ENCODE measurements around the gene KANK2.

KANK2 gene

GRCh38 chr19:11204076-11204602, 6.8 kb upstream of the KANK2 start:
- peak overlapping the region; percentile 98 for H3K27ac ChIP-seq (ENCODE audit: low read length)
- H3K4me3 ChIP-seq (ENCODE audit: low read length in 2 of 2) = peak overlapping the region; percentile 66 to 68
- no peaks in the 10 kb centered on the region for H3K27me3 ChIP-seq (ENCODE audit: control insufficient read depth in 1 of 2, insufficient read depth in 2 of 2, low read length in 2 of 2)
- H3K9me3 ChIP-seq (ENCODE audit: control insufficient read depth in 2 of 2, low read length in 2 of 2) = no peaks in the 10 kb centered on the region
- H3K36me3 ChIP-seq (ENCODE audit: control insufficient read depth in 2 of 2, insufficient read depth in 2 of 2, low read length in 2 of 2) = peaks cover 2 to 3% of the 10 kb centered on the region in 2 donors
- peaks cover 35% of the 10 kb centered on the region for H3K4me1 ChIP-seq (ENCODE audit: control insufficient read depth, insufficient read depth, low read length)
- H3K9ac ChIP-seq (ENCODE audit: low read length in 2 of 2) = peak overlapping the region; percentile 56 to 71

- H3K9me3 ChIP-seq (ENCODE audit: control insufficient read depth in 2 of 2, low read length in 2 of 2) = no peaks in the 10 kb centered on the region
- peaks cover 0 to 3% of the 10 kb centered on the region in 2 donors for H3K36me3 ChIP-seq (ENCODE audit: control insufficient read depth in 2 of 2, insufficient read depth in 2 of 2, low read length in 2 of 2)
- peak overlapping the region; percentile 98 for H3K27ac ChIP-seq (ENCODE audit: low read length)
- H3K4me3 ChIP-seq (ENCODE audit: low read length in 2 of 2) = peak overlapping the region; percentile 66 to 68
- H3K9ac ChIP-seq (ENCODE audit: low read length in 2 of 2) = peak overlapping the region; percentile 56 to 73
- H3K27me3 ChIP-seq (ENCODE audit: control insufficient read depth in 1 of 2, insufficient read depth in 2 of 2, low read length in 2 of 2) = no peaks in the 10 kb centered on the region
- H3K4me1 ChIP-seq (ENCODE audit: control insufficient read depth, insufficient read depth, low read length) = peaks cover 41% of the 10 kb centered on the region
Observed at GRCh38 chr19:11203194-11204075, 6.1 kb upstream of the KANK2 start.

DNA sequence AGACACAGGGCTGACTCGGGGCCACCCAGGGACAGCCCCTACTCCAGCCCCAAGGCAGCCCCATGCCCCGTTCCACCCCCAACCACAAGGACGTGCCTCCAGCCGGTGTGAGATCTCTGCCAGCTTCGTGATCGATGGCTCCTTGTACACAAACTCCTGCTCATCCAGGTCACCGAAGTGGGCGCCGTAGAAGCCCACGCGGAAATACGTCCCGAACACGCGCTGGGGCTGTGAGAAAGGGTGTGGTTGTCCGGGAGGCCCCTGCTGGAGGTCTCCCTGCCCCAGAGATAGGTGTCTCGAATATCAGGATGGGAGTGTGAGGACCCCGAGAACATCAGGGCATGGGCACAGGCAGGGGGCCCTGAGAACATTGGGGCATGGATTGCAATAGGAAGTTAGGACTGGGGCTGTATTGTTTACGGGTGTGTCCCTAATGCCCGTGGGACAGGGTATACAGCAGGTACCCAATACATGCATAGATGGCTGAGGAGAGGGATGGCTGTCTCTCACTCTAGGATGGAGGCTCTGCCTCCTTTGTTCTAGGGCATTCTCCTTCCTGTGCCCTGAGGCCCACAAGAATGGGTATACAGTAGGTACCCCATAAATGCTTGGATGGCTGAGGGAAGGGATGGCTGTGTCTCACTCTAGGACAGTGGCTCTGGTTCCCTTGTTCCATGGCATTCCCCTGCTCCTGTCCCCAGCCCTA, 5.3 kb upstream of the KANK2 start:
- Histone ChIP-seq H3K4me3 (ENCODE audit: low read length in 2 of 2) (peak overlapping the region in 1 of 2 donors; percentile 63), H3K27ac (ENCODE audit: low read length) (peak overlapping the region; percentile 98), H3K36me3 (ENCODE audit: control insufficient read depth in 2 of 2, insufficient read depth in 2 of 2, low read length in 2 of 2) (peaks cover 0 to 3% of the 10 kb centered on the region in 2 donors), H3K27me3 (ENCODE audit: control insufficient read depth in 1 of 2, insufficient read depth in 2 of 2, low read length in 2 of 2) (no peaks in the 10 kb centered on the region), H3K9me3 (ENCODE audit: control insufficient read depth in 2 of 2, low read length in 2 of 2) (no peaks in the 10 kb centered on the region), H3K4me1 (ENCODE audit: control insufficient read depth, insufficient read depth, low read length) (peaks cover 48% of the 10 kb centered on the region), H3K9ac (ENCODE audit: low read length in 2 of 2) (peak overlapping the region; percentile 56 to 73)

GRCh38 chr19:11201791-11202190, 4.4 kb upstream of the KANK2 start:
- H3K4me3 ChIP-seq (ENCODE audit: low read length in 2 of 2) = no peak overlapping the region
- no peaks in the 10 kb centered on the region for H3K27me3 ChIP-seq (ENCODE audit: control insufficient read depth in 1 of 2, insufficient read depth in 2 of 2, low read length in 2 of 2)
- H3K27ac ChIP-seq (ENCODE audit: low read length) = peak overlapping the region; percentile 98
- H3K9me3 ChIP-seq (ENCODE audit: control insufficient read depth in 2 of 2, low read length in 2 of 2) = no peaks in the 10 kb centered on the region
- no peaks in the 10 kb centered on the region for H3K36me3 ChIP-seq (ENCODE audit: control insufficient read depth in 2 of 2, insufficient read depth in 2 of 2, low read length in 2 of 2)
- H3K9ac ChIP-seq (ENCODE audit: low read length in 2 of 2) = no peak overlapping the region
- peaks cover 48% of the 10 kb centered on the region for H3K4me1 ChIP-seq (ENCODE audit: control insufficient read depth, insufficient read depth, low read length)

- no peak overlapping the region for H3K4me3 ChIP-seq (ENCODE audit: low read length in 2 of 2)
- H3K4me1 ChIP-seq (ENCODE audit: control insufficient read depth, insufficient read depth, low read length) = peaks cover 51% of the 10 kb centered on the region
- peak overlapping the region; percentile 98 for H3K27ac ChIP-seq (ENCODE audit: low read length)
- no peaks in the 10 kb centered on the region for H3K9me3 ChIP-seq (ENCODE audit: control insufficient read depth in 2 of 2, low read length in 2 of 2)
- no peak overlapping the region for H3K9ac ChIP-seq (ENCODE audit: low read length in 2 of 2)
- H3K27me3 ChIP-seq (ENCODE audit: control insufficient read depth in 1 of 2, insufficient read depth in 2 of 2, low read length in 2 of 2) = no peaks in the 10 kb centered on the region
- no peaks in the 10 kb centered on the region for H3K36me3 ChIP-seq (ENCODE audit: control insufficient read depth in 2 of 2, insufficient read depth in 2 of 2, low read length in 2 of 2)
Observed at GRCh38 chr19:11200931-11201330, 3.6 kb upstream of the KANK2 start.

- Histone ChIP-seq H3K9ac (ENCODE audit: low read length in 2 of 2) (no peak overlapping the region), H3K4me3 (ENCODE audit: low read length in 2 of 2) (no peak overlapping the region), H3K36me3 (ENCODE audit: control insufficient read depth in 2 of 2, insufficient read depth in 2 of 2, low read length in 2 of 2) (peaks cover 0 to 2% of the 10 kb centered on the region in 2 donors), H3K4me1 (ENCODE audit: control insufficient read depth, insufficient read depth, low read length) (peaks cover 56% of the 10 kb centered on the region), H3K9me3 (ENCODE audit: control insufficient read depth in 2 of 2, low read length in 2 of 2) (no peaks in the 10 kb centered on the region), H3K27ac (ENCODE audit: low read length) (no peak overlapping the region), H3K27me3 (ENCODE audit: control insufficient read depth in 1 of 2, insufficient read depth in 2 of 2, low read length in 2 of 2) (no peaks in the 10 kb centered on the region)
Observed at GRCh38 chr19:11200015-11200574, 2.8 kb upstream of the KANK2 start.

DNA sequence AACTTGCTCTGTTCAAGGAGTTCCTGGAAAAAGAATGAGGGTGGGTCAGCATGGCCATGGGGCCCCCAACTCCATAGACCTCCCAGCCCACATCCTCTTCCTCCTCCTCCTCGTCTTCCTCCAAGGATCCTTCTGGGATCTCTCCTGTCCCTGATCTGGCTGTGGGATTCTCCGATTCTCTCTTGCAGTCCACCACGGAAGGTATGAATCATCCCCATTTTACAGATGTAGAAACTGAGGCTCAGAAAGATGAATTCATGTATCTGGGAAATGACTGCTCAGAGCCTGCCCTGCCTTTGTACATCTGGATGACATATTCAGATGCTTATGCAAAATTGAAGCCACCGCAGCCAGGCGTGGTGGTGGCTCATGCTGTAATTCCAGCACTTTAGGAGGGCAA, 2.2 kb upstream of the KANK2 start:
- H3K4me3 ChIP-seq (ENCODE audit: low read length in 2 of 2) = no peak overlapping the region
- no peak overlapping the region for H3K9ac ChIP-seq (ENCODE audit: low read length in 2 of 2)
- H3K4me1 ChIP-seq (ENCODE audit: control insufficient read depth, insufficient read depth, low read length) = peaks cover 56% of the 10 kb centered on the region
- H3K36me3 ChIP-seq (ENCODE audit: control insufficient read depth in 2 of 2, insufficient read depth in 2 of 2, low read length in 2 of 2) = peaks cover 0 to 2% of the 10 kb centered on the region in 2 donors
- no peaks in the 10 kb centered on the region for H3K9me3 ChIP-seq (ENCODE audit: control insufficient read depth in 2 of 2, low read length in 2 of 2)
- peak overlapping the region; percentile 67 for H3K27ac ChIP-seq (ENCODE audit: low read length)
- H3K27me3 ChIP-seq (ENCODE audit: control insufficient read depth in 1 of 2, insufficient read depth in 2 of 2, low read length in 2 of 2) = no peaks in the 10 kb centered on the region

- Histone ChIP-seq H3K36me3 (ENCODE audit: control insufficient read depth in 2 of 2, insufficient read depth in 2 of 2, low read length in 2 of 2) (peaks cover 0 to 4% of the 10 kb centered on the region in 2 donors), H3K4me1 (ENCODE audit: control insufficient read depth, insufficient read depth, low read length) (peaks cover 57% of the 10 kb centered on the region), H3K27ac (ENCODE audit: low read length) (peak overlapping the region; percentile 67), H3K9ac (ENCODE audit: low read length in 2 of 2) (no peak overlapping the region), H3K4me3 (ENCODE audit: low read length in 2 of 2) (no peak overlapping the region), H3K9me3 (ENCODE audit: control insufficient read depth in 2 of 2, low read length in 2 of 2) (no peaks in the 10 kb centered on the region), H3K27me3 (ENCODE audit: control insufficient read depth in 1 of 2, insufficient read depth in 2 of 2, low read length in 2 of 2) (no peaks in the 10 kb centered on the region)
Observed at GRCh38 chr19:11198769-11199424, 1.6 kb upstream of the KANK2 start.

DNA sequence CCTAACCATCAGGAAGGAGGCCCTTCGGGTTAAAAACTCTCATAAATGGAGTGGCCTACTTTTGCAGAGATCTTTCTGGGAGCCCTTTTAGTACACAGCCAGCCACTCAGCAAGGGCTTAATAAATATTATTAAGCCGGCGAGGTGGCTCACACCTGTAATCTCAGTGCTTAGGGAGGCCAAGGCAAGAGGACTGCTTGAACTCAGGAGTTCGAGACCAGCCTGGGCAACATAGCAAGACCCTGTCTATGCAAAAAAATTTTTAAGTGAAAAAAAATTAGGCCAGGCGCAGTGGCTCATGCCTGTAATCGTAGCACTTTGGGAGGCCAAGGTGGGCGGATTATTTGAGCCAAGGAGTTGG, 810 bp upstream of the KANK2 start:
- Histone ChIP-seq H3K27me3 (ENCODE audit: control insufficient read depth in 1 of 2, insufficient read depth in 2 of 2, low read length in 2 of 2) (no peaks in the 10 kb centered on the region), H3K9me3 (ENCODE audit: control insufficient read depth in 2 of 2, low read length in 2 of 2) (no peaks in the 10 kb centered on the region), H3K4me3 (ENCODE audit: low read length in 2 of 2) (peak overlapping the region in 1 of 2 donors; percentile 96), H3K4me1 (ENCODE audit: control insufficient read depth, insufficient read depth, low read length) (peaks cover 57% of the 10 kb centered on the region), H3K36me3 (ENCODE audit: control insufficient read depth in 2 of 2, insufficient read depth in 2 of 2, low read length in 2 of 2) (peaks cover 6 to 8% of the 10 kb centered on the region in 2 donors), H3K9ac (ENCODE audit: low read length in 2 of 2) (peak overlapping the region in 1 of 2 donors; percentile 36), H3K27ac (ENCODE audit: low read length) (peak overlapping the region; percentile 67)
